Glutamatergic neuron (in vitro differentiated cells): ENCODE measurements around the gene MMP8. TPM values are rescaled to one million over a fixed set of nuclear protein-coding genes. Genes with fewer than 3 reads are reported as not detected.

Experiments
- DNase-seq: peaks from one replicate; pipeline ENCODE4 v3.0.0; 2022
- H3K27ac Mint-ChIP-seq: one replicate; pipeline ENCODE4 v1.8.0; 2020; ENCODE audit warnings: mild to moderate bottlenecking, mixed read lengths, inconsistent platforms; ENCODE audit not compliant: unreplicated experiment
- H3K27me3 Mint-ChIP-seq: one replicate; pipeline ENCODE4 v1.8.0; 2020; ENCODE audit warnings: mild to moderate bottlenecking, moderate library complexity, mixed read lengths, inconsistent platforms; ENCODE audit not compliant: unreplicated experiment
- H3K36me3 Mint-ChIP-seq: one replicate; pipeline ENCODE4 v1.8.0; 2020; ENCODE audit warnings: mild to moderate bottlenecking, mixed read lengths, inconsistent platforms; ENCODE audit not compliant: unreplicated experiment
- H3K4me1 Mint-ChIP-seq: one replicate; pipeline ENCODE4 v1.8.0; 2020; ENCODE audit warnings: mild to moderate bottlenecking, low read depth, mixed read lengths, inconsistent platforms; ENCODE audit not compliant: unreplicated experiment
- H3K4me3 Mint-ChIP-seq: one replicate; pipeline ENCODE4 v1.8.0; 2020; ENCODE audit warnings: mild to moderate bottlenecking, mixed read lengths, inconsistent platforms; ENCODE audit not compliant: unreplicated experiment
- H3K9me3 Mint-ChIP-seq: one replicate; pipeline ENCODE4 v1.8.0; 2020; ENCODE audit warnings: mild to moderate bottlenecking, moderate library complexity, mixed read lengths, inconsistent platforms; ENCODE audit not compliant: unreplicated experiment
- CTCF ChIP-seq: fragments of 200-600 bp; sonication (generic); IDR thresholded peaks from one replicate; pipeline ENCODE4 v1.5.0; 2021; ENCODE audit not compliant: partially characterized antibody, unreplicated experiment
- total RNA-seq: library from RNA; stranded (reverse); fragmentation: NEBNext Ultra II Directional; extraction: Animal tissue kit (Norgen Biotek cat#: 25700); gene quantifications from one replicate; pipeline ENCODE4 v1.2.1, GENCODE V29; 2021; ENCODE audit not compliant: unreplicated experiment

Gene MMP8
- total RNA-seq, 1 donor from 2014 or later, result not detected

- H3K36me3 Mint-ChIP-seq, result no peaks in the 10 kb centered on the region
- peaks cover 1% of the 10 kb centered on the region for H3K4me1 Mint-ChIP-seq
- H3K27ac Mint-ChIP-seq, result no peak overlapping the region
- H3K4me3 Mint-ChIP-seq, result no peak overlapping the region
- DNase-seq, result no peak
- no peaks in the 10 kb centered on the region for H3K27me3 Mint-ChIP-seq
- TF ChIP-seq CTCF, result no peak
- H3K9me3 Mint-ChIP-seq, result peaks cover 2% of the 10 kb centered on the region
Measured at GRCh38 chr11:102676084-102676483, 48.7 kb downstream of the MMP8 start.

DNA sequence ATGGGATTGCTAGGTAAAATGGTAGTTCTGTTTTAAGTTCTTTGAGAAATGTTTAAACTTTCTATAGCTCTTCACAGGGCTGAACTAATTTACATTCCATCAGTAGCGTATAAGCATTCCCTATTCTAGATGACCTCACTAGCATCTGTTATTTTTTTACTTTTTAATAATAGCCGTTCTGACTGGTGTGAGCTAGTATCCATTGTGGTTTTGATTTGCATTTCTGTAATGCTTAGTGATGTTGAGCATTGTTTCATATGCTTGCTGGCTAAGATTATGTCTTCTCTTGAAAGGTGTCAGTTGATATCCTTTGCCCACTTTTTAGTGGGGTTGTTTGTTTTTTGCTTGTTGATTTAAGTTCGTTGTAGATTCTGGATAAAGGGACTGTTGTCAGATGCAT is 55.1 kb downstream of the MMP8 start:
- Mint-ChIP-seq H3K27me3 (no peaks in the 10 kb centered on the region), H3K4me1 (peaks cover 8% of the 10 kb centered on the region), H3K4me3 (no peak overlapping the region), H3K27ac (no peak overlapping the region), H3K36me3 (no peaks in the 10 kb centered on the region), H3K9me3 (peaks cover 1% of the 10 kb centered on the region)
- TF ChIP-seq CTCF, result no peak
- DNase-seq, result no peak

DNA sequence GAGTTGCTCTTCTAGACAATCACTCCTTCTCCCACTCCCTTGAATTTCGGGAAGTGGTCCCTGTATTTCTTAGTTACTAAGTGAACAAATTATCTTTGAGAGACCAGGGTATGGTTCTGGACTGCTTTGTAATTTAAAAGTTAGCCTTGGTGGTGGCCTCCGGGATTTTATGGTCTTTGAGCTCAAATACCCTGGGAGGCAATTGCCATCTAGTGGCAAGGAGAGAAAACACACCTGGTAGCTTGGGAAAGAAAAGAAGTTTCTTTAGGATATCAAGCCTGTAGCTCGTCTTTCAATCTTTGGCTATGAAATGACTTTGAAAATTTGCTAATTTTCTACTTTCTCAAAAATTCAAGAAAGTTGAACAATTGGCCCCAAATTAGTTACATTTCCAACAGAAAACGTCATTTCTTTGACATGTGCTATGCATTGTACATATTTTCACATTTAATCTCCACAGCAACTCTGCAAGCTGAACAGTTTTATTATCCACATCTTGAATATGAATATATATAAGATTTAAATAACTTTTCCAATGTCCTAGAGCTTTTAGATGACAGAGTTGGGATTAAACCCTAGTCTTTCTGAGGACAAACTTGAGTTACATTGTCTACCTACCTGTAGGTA is 58.3 kb downstream of the MMP8 start:
- H3K9me3 Mint-ChIP-seq, result peaks cover 1% of the 10 kb centered on the region
- H3K27ac Mint-ChIP-seq, result no peak overlapping the region
- TF ChIP-seq CTCF, result peak; percentile 74
- DNase-seq, result no peak
- no peaks in the 10 kb centered on the region for H3K36me3 Mint-ChIP-seq
- H3K4me1 Mint-ChIP-seq, result peaks cover 8% of the 10 kb centered on the region
- H3K4me3 Mint-ChIP-seq, result no peak overlapping the region
- H3K27me3 Mint-ChIP-seq, result no peaks in the 10 kb centered on the region

- Mint-ChIP-seq H3K27me3 (no peaks in the 10 kb centered on the region), H3K4me1 (peaks cover 8% of the 10 kb centered on the region), H3K36me3 (no peaks in the 10 kb centered on the region), H3K9me3 (peaks cover 1% of the 10 kb centered on the region), H3K27ac (no peak overlapping the region), H3K4me3 (no peak overlapping the region)
- no peak for TF ChIP-seq CTCF
- no peak for DNase-seq
Measured at GRCh38 chr11:102664001-102664752, 60.6 kb downstream of the MMP8 start.

- no peak for TF ChIP-seq CTCF
- Mint-ChIP-seq H3K9me3 (peaks cover 1% of the 10 kb centered on the region), H3K4me1 (peaks cover 8% of the 10 kb centered on the region), H3K27ac (no peak overlapping the region), H3K36me3 (no peaks in the 10 kb centered on the region), H3K4me3 (no peak overlapping the region), H3K27me3 (no peaks in the 10 kb centered on the region)
- no peak for DNase-seq
Measured at GRCh38 chr11:102662607-102663006, 62.1 kb downstream of the MMP8 start.
